Amniotic epithelial cell (primary cell): ENCODE data around the gene WNK2.

Experiments used
- DNase-seq: peaks from one replicate; pipeline ENCODE4 v3.0.0-alpha.2; 2010; ENCODE audit warnings: low read depth

WNK2 gene

GRCh38 chr9:93161786-93162562 is 22.0 kb upstream of the WNK2 start:
- DNase-seq = no peak

- no peak for DNase-seq
Measured at GRCh38 chr9:93164085-93164484, 19.9 kb upstream of the WNK2 start.

- no peak for DNase-seq
Measured at GRCh38 chr9:93166699-93167098, 17.2 kb upstream of the WNK2 start.

- no peak for DNase-seq
Measured at GRCh38 chr9:93167185-93167584, 16.8 kb upstream of the WNK2 start.

- no peak for DNase-seq
Measured at GRCh38 chr9:93167838-93168237, 16.1 kb upstream of the WNK2 start.

GRCh38 chr9:93168581-93168980 is 15.4 kb upstream of the WNK2 start:
- no peak for DNase-seq

- DNase-seq = no peak
Measured at GRCh38 chr9:93169444-93169843, 14.5 kb upstream of the WNK2 start.

- DNase-seq = no peak
Measured at GRCh38 chr9:93170571-93170970, 13.4 kb upstream of the WNK2 start.

GRCh38 chr9:93171261-93171990 is 12.5 kb upstream of the WNK2 start:
- no peak for DNase-seq

- DNase-seq = no peak
Measured at GRCh38 chr9:93172666-93173364, 11.1 kb upstream of the WNK2 start.

GRCh38 chr9:93173365-93174051 is 10.4 kb upstream of the WNK2 start:
- no peak for DNase-seq

GRCh38 chr9:93174976-93175375 is 9.0 kb upstream of the WNK2 start:
- DNase-seq = no peak

GRCh38 chr9:93177676-93178075 is 6.3 kb upstream of the WNK2 start:
- DNase-seq = no peak

- no peak for DNase-seq
Measured at GRCh38 chr9:93178851-93179786, 4.8 kb upstream of the WNK2 start.

- no peak for DNase-seq
Measured at GRCh38 chr9:93180938-93181337, 3.0 kb upstream of the WNK2 start.

- no peak for DNase-seq
Measured at GRCh38 chr9:93181672-93182435, 2.1 kb upstream of the WNK2 start.

GRCh38 chr9:93182572-93182971 is 1.4 kb upstream of the WNK2 start:
- no peak for DNase-seq

GRCh38 chr9:93183131-93183662 is 742 bp upstream of the WNK2 start:
- no peak for DNase-seq

GRCh38 chr9:93184432-93185265 is 710 bp downstream of the WNK2 start:
- no peak for DNase-seq
